ENCODE measurements around the gene CCN2. TPM values are rescaled to one million over a fixed set of nuclear protein-coding genes. Genes with fewer than 3 reads are reported as not detected.
"Not testable (repeated sequence)": the region's sequence is repeated elsewhere in the genome, so short reads cannot be mapped to it uniquely, and the experiment has no call there.

CCN2 gene
- total RNA-seq, 1 experiment from 2014 or later: 20.2 TPM

- no peak overlapping the region for H3K27ac ChIP-seq
- ChIA-PET POLR2A (ENCODE audit: unreplicated experiment) (interaction anchor here (0.6 kb wide), 1 partner anchor 114 kb away, joined by 9 read pairs; no protein-coding TSS in a partner anchor), CTCF (no interaction called here)
- no peaks in the 10 kb centered on the region for H3K27me3 ChIP-seq (ENCODE audit: insufficient read depth, low read depth)
- intact Hi-C loops (cut with micrococcal nuclease; ENCODE audit: unreplicated experiment): loop anchor here (10.0 kb wide), 1 partner anchor 477 kb away; no protein-coding TSS in a partner anchor
- H3K4me3 ChIP-seq: no peak overlapping the region
- H4K20me1 ChIP-seq (ENCODE audit: insufficient read depth): no peaks in the 10 kb centered on the region
- TF ChIP-seq CTCF (conservative IDR thresholded peaks at IDR 0.05): no peak
- TF ChIP-seq EZH2 (IDR thresholded peaks at IDR 0.05; ENCODE audit: low read depth): no peak
- no peaks in the 10 kb centered on the region; the same call in 1 of the 2 replicates for H3K9me3 ChIP-seq (ENCODE audit: insufficient read depth, low read depth)
- no peaks in the 10 kb centered on the region for H3K4me1 ChIP-seq (replicated peaks; ENCODE audit: insufficient read depth)
- H3K79me2 ChIP-seq (ENCODE audit: low read depth): no peaks in the 10 kb centered on the region
- H3F3A ChIP-seq (ENCODE audit: insufficient read depth, low read depth): no peaks in the 10 kb centered on the region
- no peak overlapping the region for H3K4me2 ChIP-seq
- BruUV-seq (replicated peaks): no TSS peak
- DNase-seq: no peak
- H3K9me2 ChIP-seq (ENCODE audit: insufficient read depth): no peaks in the 10 kb centered on the region
- no peak overlapping the region for H2AFZ ChIP-seq
- H3K36me3 ChIP-seq (ENCODE audit: low read depth): no peaks in the 10 kb centered on the region
Measured at GRCh38 chr6:131917318-131917717, 33.9 kb downstream of the CCN2 start.

GRCh38 chr6:131916847-131917246 lies 34.3 kb downstream of the CCN2 start:
- Histone ChIP-seq H3K4me3 (no peak overlapping the region), H3K4me2 (no peak overlapping the region), H3K9me2 (ENCODE audit: insufficient read depth) (no peaks in the 10 kb centered on the region), H3K27ac (no peak overlapping the region), H2AFZ (no peak overlapping the region), H3K4me1 (replicated peaks; ENCODE audit: insufficient read depth) (no peaks in the 10 kb centered on the region), H3K9me3 (ENCODE audit: insufficient read depth, low read depth) (no peaks in the 10 kb centered on the region), H4K20me1 (ENCODE audit: insufficient read depth) (no peaks in the 10 kb centered on the region), H3K79me2 (ENCODE audit: low read depth) (no peaks in the 10 kb centered on the region), H3K27me3 (ENCODE audit: insufficient read depth, low read depth) (no peaks in the 10 kb centered on the region), H3F3A (ENCODE audit: insufficient read depth, low read depth) (no peaks in the 10 kb centered on the region), H3K36me3 (ENCODE audit: low read depth) (no peaks in the 10 kb centered on the region)
- intact Hi-C loops (cut with micrococcal nuclease; ENCODE audit: unreplicated experiment): loop anchor here (10.0 kb wide), 1 partner anchor 478 kb away; no protein-coding TSS in a partner anchor
- no peak for TF ChIP-seq CTCF (conservative IDR thresholded peaks at IDR 0.05)
- no peak for TF ChIP-seq EZH2 (IDR thresholded peaks at IDR 0.05; ENCODE audit: low read depth)
- CTCF ChIA-PET: no interaction called here
- DNase-seq: no peak
- POLR2A ChIA-PET (ENCODE audit: unreplicated experiment): no interaction called here
- BruUV-seq (replicated peaks): no TSS peak

GRCh38 chr6:131916091-131916796 lies 34.9 kb downstream of the CCN2 start:
- H3K4me3 ChIP-seq; H3K9me2 ChIP-seq (ENCODE audit: insufficient read depth); H3F3A ChIP-seq (ENCODE audit: insufficient read depth, low read depth); H3K4me1 ChIP-seq (replicated peaks; ENCODE audit: insufficient read depth); H3K27ac ChIP-seq; DNase-seq; POLR2A ChIA-PET (ENCODE audit: unreplicated experiment); H2AFZ ChIP-seq; H3K4me2 ChIP-seq; H4K20me1 ChIP-seq (ENCODE audit: insufficient read depth); H3K27me3 ChIP-seq (ENCODE audit: insufficient read depth, low read depth); H3K36me3 ChIP-seq (ENCODE audit: low read depth); H3K79me2 ChIP-seq (ENCODE audit: low read depth); BruUV-seq (replicated peaks); H3K9me3 ChIP-seq (ENCODE audit: insufficient read depth, low read depth): not testable (repeated sequence)
- intact Hi-C loops (cut with micrococcal nuclease; ENCODE audit: unreplicated experiment): loop anchor here (10.0 kb wide), 1 partner anchor 479 kb away; no protein-coding TSS in a partner anchor
- CTCF ChIA-PET: interaction anchor here (0.5 to 1.6 kb wide), 3 partner anchors 221 to 364 kb away, joined by 6 to 8 read pairs (median 8); no protein-coding TSS in a partner anchor
